Measurements from ENCODE around the gene STARD5.

- TF ChIP-seq, protein P1, sequence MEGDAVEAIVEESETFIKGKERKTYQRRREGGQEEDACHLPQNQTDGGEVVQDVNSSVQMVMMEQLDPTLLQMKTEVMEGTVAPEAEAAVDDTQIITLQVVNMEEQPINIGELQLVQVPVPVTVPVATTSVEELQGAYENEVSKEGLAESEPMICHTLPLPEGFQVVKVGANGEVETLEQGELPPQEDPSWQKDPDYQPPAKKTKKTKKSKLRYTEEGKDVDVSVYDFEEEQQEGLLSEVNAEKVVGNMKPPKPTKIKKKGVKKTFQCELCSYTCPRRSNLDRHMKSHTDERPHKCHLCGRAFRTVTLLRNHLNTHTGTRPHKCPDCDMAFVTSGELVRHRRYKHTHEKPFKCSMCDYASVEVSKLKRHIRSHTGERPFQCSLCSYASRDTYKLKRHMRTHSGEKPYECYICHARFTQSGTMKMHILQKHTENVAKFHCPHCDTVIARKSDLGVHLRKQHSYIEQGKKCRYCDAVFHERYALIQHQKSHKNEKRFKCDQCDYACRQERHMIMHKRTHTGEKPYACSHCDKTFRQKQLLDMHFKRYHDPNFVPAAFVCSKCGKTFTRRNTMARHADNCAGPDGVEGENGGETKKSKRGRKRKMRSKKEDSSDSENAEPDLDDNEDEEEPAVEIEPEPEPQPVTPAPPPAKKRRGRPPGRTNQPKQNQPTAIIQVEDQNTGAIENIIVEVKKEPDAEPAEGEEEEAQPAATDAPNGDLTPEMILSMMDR (IDR thresholded peaks at IDR 0.05): no peak
- no peak for TF ChIP-seq POLR2A (IDR thresholded peaks at IDR 0.05)
Measured at GRCh38 chr15:81276967-81277366, 47.0 kb downstream of the STARD5 start.
